GM12801 (cell line): Measurements from ENCODE around the gene TLCD3B.

Experiments used
- CTCF ChIP-seq: IDR thresholded peaks from one replicate; pipeline ENCODE4 v1.5.1; 2011; ENCODE audit warnings: control low read depth; ENCODE audit not compliant: insufficient read length; ENCODE audit errors: extremely low read depth

The TLCD3B gene

GRCh38 chr16:29995324-29995910 lies 35.7 kb downstream of the TLCD3B start, which contains the start of gene HIRIP3:
Gene HIRIP3, minus strand, starts transcription at chr16:29995617. Its CDS starts 12 bp downstream, at chr16:29995605.
- TF ChIP-seq CTCF = no peak

GRCh38 chr16:29994600-29995323 lies 36.3 kb downstream of the TLCD3B start:
- no peak for TF ChIP-seq CTCF

DNA sequence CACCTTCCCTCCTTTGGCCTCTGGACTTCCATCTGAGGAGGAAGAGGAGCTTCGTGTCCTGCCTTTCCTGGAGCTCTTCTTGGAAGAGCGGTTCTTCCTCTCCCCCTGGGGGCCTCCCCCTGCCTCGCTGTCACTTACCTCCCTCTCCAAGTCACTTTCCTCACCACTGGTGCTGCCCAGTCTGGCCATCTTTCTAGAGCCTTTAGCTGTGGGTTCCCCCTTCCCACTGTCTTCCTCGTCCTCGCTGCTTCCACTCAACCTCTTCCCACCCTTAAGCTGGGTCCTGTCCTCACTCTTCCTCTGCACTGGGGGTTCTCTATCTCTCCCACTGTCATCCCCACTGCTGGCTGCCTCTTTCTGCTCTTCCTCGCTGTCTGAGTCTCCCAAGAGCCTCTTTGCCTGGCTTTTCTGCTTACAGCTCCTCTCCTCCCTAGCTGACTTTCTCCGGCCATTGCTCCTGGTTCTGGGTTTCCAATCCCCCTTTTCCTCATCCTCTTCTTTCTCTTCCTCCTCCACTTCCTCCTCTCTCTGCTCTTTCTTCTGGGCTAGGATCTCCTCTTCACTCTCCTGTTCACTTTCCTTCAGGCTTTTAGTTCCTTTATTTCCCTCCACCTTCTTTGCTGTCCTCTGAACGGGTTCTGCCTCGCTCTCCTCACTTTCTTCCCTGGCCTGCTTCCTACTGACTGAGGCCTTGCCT lies 37.0 kb downstream of the TLCD3B start:
- no peak for TF ChIP-seq CTCF

GRCh38 chr16:29993191-29993902 lies 37.7 kb downstream of the TLCD3B start:
- TF ChIP-seq CTCF = no peak

- no peak for TF ChIP-seq CTCF
These were observed 38.6 kb downstream of the TLCD3B start for GRCh38 chr16:29992344-29992967.

GRCh38 chr16:29991571-29991904 lies 39.5 kb downstream of the TLCD3B start:
- TF ChIP-seq CTCF = no peak
